Skeletal muscle cell (primary cell): ENCODE measurements around the gene ISG20.

ENCODE experiments used
- DNase-seq: peaks from one replicate; pipeline ENCODE4 v3.0.0-alpha.2; 2010; ENCODE audit warnings: low read depth
- H3K4me3 ChIP-seq: 2 replicates; pipeline ENCODE4 v1.5.1; 2011; ENCODE audit warnings: low read depth, mild to moderate bottlenecking, control low read depth, low read length, moderate library complexity

ISG20 gene

DNA sequence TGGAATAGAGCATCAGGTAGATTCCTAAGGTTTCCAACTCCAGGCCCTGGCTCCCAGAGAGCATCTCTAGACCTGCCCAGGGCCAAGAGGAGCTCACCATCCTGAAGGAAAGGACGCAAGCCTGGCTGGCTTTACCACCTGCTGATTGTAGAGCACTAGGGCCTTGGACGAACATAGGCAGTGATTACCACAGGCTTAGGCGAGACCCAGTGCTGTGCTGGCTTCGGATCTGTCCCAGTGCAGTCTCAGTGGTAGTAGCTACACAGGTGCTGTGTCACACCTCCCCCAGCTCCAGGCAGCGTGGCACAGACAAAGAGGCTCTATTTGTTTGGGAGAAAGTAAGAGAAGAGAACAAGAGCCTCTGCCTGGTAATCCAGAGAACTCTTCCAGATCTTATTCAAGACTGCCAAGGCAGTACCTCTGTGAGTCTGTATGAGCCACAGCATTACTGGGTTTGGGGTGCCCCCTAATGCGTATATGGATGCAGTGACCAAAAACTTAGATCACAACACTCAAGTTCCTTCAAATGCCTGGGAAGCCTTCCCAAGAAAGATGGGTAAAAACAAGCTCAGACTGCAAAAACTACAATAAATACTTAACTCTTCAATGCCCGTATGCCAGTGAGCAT, 25.4 kb downstream of the ISG20 start:
- no peak for DNase-seq

DNA sequence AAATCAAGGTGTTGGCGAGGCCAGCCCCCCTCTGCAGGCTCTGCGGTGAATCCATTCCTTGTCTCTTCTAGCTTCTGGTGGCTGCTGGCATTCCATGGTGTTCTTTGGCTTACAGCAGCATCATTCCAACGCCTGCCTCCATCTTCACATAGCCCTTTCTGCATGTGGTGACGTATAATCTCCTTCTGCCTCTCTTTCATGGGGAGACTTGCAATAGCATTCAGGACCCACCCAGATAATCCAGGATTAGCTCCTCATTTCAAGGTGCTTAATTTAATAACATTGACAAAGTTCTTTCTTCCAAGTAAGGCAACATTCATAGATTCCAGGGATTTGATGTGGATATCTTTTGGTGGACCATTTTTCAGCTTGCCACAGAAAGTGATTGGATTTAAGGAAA, 35.8 kb downstream of the ISG20 start:
- no peak for DNase-seq
- no peak overlapping the region for H3K4me3 ChIP-seq

More for the DNA sequence above, 25.4 kb downstream of the ISG20 start:
- no peak overlapping the region for H3K4me3 ChIP-seq

DNA sequence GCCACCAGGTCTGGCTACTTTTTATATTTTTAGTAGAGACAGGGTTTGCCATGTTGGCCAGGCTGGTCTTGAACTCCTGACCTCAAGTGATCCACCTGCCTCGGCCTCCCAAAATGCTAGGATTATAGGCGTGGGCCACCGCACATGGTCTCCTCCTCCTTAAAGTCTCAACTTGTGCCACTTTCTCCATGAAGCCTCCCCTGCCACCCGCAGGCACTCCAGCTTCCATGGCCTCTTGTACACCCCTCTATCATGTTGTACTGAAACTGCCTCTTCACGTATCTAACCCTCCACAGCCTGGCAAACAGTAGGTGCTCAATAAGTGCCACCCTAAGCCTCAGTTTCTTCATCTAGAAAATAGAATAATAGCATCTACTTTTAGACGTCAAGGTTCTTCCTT, 39.9 kb downstream of the ISG20 start:
- no peak for DNase-seq
- no peak overlapping the region for H3K4me3 ChIP-seq

DNA sequence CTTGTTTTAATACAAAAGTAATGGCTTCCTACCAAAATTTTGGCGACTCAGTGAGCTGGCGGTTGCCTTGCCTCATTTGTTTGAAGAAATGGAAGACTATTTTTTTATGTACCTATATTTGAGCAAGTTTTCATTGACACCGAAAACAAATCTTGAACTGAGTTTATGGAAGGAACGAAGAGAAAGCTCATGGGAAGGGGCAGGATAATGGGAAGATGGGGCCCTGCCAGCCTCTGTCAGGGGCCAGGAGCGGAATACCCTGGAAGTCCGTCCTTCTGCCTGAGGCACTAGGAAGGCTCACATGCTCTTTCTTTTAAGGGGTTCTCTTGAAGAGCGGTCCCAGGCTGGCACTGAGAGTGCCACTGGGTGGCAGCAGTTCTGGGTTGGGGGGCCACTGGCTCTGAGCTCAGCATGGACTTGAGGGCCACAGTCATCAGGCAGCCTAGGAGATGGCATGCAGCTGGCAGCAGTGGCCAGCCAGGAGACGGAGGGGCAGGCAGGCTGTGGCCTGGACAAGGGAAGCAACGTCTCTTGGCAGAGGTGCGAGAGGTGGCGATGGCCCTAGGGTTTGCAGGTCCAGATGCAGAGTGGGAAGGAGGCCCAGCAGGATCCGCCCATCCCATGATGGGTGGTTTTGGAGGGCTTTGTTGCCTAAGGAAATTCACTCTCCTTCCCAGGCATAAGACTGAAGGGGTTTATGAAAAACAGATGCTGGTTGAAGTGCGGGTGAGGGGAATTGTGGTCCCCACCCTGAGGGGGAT, 41.6 kb downstream of the ISG20 start:
- H3K4me3 ChIP-seq: no peak overlapping the region
- no peak for DNase-seq

DNA sequence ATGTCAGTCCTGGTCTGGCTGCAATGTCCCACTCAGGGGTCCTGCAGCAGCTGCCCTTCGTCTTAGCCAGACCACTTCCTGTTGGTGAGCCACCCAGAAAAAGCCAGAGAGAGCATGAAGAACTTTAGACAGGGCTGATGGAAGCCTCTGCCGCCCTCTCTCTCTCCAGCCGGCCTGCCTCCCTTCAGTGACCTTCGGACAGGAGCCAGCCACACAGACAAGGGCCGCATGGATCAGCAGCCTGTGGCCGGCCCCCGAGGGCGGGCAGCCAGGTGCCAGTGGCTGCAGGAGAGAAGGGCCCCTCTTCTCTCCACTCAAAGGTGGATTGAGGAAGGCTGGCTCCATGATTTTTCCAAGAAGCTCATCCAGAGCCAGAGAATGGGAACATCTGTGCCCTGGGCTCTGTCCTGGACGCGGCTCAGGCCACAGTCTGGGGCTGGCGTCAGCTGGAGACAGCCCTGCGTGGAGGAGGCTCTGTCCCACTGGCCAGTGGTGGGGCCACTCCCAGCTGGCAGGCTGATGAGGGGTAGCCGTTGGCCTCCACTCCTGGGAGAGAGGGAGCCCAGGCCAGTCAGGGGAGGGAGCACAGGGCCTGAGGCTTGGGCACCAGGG, 42.9 kb downstream of the ISG20 start:
- DNase-seq: no peak
- no peak overlapping the region for H3K4me3 ChIP-seq

DNA sequence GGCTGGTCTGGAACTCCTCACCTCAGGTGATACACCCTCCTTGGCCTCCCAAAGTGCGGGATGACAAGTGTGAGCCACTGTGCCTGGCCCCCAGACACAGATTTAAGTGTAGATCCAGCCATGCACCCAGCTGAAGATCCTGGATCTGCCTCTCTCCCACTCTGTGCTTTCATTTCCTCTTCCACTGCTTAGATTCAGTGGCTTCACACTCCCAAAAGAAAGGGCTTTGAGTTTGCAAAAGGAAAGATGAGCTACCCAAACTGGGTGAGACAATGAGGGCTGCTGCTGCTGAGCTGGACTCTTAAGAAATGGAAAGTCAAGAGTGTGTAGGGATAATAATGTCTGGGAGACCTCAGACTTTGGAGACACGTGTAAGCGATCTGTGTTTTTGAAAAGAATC, 45.5 kb downstream of the ISG20 start:
- H3K4me3 ChIP-seq: no peak overlapping the region
- no peak for DNase-seq

DNA sequence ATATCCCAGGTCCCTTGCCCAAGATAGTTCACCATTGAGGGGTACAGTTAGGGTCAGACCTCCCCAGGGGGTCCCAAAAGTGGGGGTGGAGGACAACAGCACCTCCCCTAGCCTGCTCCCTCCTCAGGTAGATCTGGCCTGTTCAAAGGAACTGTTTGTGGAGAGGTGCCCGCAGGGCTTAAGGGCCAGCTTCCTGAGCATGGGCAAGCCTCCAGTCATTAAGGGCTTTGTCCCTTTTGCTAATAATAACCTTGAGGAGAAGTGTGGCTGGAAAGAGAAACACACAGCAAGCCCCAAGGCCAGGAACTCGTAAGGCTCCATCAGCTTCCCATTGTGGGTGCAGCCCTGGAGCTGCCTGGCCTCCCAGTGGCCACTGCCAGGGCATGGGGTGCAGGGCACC, 47.4 kb downstream of the ISG20 start:
- no peak for DNase-seq
- H3K4me3 ChIP-seq: no peak overlapping the region

GRCh38 chr15:88688394-88688933, 49.6 kb downstream of the ISG20 start:
- no peak for DNase-seq
- H3K4me3 ChIP-seq: no peak overlapping the region

DNA sequence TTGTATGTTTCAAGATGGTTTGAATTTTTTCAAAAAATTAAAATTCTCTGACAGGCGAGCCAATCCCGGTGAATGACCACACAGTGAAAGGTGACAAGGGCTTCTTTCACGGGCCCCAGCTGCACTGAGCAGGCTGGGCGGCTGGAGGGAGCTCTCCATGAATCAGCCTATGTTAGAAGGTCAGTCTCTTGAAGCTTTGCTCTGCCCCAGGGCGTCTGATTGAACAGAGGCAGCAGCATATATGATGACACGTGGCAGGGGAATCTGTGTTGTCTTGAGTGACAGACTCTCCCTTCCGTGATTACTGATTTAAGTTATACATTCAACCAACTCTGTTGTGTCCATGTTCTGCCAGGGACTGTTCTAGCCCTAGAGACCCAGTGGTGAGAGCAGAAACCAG, 51.5 kb downstream of the ISG20 start:
- no peak for DNase-seq
- H3K4me3 ChIP-seq: no peak overlapping the region

DNA sequence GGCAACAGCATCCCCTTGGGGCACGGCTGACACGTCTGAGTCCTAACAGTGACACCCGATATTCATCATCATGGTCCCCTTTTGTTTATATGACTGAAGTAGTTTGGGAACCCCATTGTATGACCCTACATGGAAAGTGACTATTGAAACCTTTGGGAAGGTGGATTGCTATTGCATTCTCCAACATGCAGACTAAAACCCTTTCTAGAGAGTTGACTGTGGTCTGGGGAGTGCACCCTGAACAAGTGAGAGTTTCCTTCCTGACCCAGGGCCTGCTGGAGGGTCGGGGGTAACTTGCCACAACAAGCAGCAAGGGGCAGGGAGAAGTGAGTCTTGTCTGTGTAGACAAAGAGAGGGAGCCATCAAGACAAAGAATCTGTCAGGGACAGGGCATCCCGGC, 54.4 kb downstream of the ISG20 start:
- DNase-seq: no peak

GRCh38 chr15:88695101-88695500, 56.3 kb downstream of the ISG20 start:
- no peak overlapping the region for H3K4me3 ChIP-seq
- DNase-seq: no peak

More for the DNA sequence above, 54.4 kb downstream of the ISG20 start:
- no peak overlapping the region for H3K4me3 ChIP-seq

DNA sequence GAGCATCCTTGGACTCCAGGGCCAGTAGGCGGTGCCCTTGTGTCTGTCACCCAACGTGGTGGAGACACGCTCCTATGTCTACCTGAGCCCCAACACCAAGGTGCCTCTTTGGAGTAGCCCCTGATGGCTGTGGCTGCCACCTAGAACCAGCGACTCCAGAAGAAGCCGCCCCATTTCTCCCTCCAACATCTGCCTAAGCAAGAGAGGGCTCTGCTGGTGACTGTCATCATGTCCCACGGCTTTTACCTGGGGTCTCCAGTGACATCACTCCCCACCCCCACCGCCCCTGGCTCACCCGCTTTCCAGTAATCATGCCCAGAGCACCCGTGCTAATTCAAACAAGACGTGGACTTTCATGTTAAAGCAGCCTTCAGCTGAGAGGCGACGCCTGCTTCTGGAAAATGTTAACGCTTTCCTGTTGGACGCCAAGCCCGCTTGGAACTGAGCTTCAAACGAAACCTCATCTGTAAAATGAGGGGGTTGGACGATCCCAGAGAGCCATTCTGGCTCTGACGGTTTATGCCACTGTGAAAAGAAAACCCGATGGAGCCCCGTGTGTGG, 57.0 kb downstream of the ISG20 start:
- DNase-seq: no peak
- H3K4me3 ChIP-seq: no peak overlapping the region

DNA sequence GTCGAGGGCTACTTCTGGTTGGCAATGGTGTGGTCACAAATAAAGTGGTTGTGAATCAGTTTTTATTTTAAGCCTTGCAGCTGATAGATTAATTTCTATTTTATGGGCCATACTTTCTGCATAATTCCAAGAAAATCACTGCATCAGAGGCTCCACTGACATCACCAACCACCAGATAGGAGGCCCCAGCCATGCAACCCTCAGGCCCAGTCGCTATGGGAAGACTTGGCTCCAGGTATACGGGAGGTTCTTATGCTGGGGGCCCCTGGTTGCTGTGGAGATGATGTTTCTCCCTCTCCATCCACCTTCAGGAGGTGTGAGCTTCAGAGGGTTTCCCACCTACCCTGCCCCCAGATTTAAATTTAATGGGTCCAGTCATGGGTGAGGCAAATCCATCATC, 57.4 kb downstream of the ISG20 start:
- DNase-seq: no peak
- H3K4me3 ChIP-seq: no peak overlapping the region

DNA sequence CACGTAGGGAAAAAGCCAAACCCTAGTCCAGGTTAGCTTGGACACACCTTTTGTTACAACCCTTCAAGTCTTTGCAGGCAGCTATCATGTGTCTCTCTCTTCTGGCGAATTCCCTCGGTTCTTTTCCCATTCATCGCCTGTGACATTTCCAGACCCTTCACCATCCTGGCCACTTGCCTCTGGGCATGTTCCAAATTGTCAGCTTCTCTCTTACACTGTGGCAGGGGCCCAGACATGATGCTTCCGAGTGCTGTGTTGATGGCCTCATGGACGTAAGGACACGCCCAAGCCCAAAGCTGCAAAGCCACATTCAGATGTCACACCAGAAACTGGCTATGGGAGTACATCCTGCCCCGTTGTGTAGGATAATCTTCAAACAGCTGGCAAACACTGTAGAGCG, 58.5 kb downstream of the ISG20 start:
- no peak overlapping the region for H3K4me3 ChIP-seq
- no peak for DNase-seq

DNA sequence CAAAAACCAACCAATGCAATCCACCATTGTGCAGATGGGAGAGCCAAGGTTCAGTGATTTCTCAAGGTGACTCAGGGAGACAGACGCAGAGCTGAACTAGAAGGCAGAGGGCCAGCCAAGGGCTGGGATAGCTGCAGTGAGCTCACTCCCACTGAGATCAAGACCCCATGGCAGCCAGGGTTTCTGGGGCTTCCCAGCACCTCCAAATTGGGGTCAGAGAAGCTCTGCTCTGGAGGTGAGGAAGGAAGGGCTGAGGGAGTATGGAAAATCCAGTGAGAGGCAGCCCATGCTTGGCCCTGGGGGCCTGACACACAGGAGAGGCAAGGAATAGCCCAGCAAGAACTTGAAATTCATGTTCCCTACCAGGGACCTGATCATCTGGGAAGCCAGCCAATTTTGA, 61.0 kb downstream of the ISG20 start:
- DNase-seq: no peak

DNA sequence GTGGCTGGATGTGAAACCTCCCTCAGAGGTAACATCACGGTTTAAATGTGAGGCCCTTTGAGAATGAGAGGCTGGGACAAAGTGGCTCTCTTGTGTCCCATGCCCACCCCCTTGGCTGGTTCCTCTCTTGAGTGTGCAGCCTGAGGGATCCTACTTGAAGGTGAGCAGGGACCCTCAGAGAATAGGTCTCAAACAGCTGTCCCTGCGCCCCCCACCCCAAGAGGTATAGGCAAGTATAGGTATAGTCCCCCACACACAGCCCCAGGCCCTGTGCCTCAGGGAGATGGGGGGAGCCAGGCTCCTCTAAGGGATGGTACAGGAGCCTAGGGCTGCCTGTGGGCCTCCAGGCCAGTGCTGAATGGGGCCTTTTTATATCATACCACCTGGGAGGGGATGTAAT, 61.9 kb downstream of the ISG20 start:
- no peak for DNase-seq

More for the DNA sequence above, 61.0 kb downstream of the ISG20 start:
- no peak overlapping the region for H3K4me3 ChIP-seq

GRCh38 chr15:88701561-88702095, 62.8 kb downstream of the ISG20 start:
- no peak overlapping the region for H3K4me3 ChIP-seq
- DNase-seq: no peak

More for the DNA sequence above, 61.9 kb downstream of the ISG20 start:
- H3K4me3 ChIP-seq: no peak overlapping the region

GRCh38 chr15:88702983-88703382, 64.2 kb downstream of the ISG20 start:
- no peak overlapping the region for H3K4me3 ChIP-seq
- no peak for DNase-seq

GRCh38 chr15:88703533-88703932, 64.7 kb downstream of the ISG20 start:
- no peak for DNase-seq
- no peak overlapping the region for H3K4me3 ChIP-seq
